IPS DF 6.9 (cell line): Measurements from ENCODE around the gene ZFAND4.
"Not testable (repeated sequence)": the region's sequence is repeated elsewhere in the genome, so short reads cannot be mapped to it uniquely, and the experiment has no call there.

Source experiments
- DNase-seq: peaks from one replicate; pipeline ENCODE4 v3.0.0-alpha.2; 2013; ENCODE audit warnings: low read depth, low spot score
- H3K27ac ChIP-seq: one replicate; pipeline ENCODE4 v1.5.1; 2013; ENCODE audit warnings: low read length, control low read depth
- H3K27me3 ChIP-seq: 2 replicates; pipeline ENCODE4 v1.6.1; 2013; ENCODE audit warnings: mild to moderate bottlenecking, low read length; ENCODE audit not compliant: control insufficient read depth, insufficient read depth
- H3K36me3 ChIP-seq: 2 replicates; pipeline ENCODE4 v1.6.1; 2013; ENCODE audit warnings: low read length; ENCODE audit not compliant: control insufficient read depth, insufficient read depth
- H3K4me1 ChIP-seq: 2 replicates; pipeline ENCODE4 v1.6.1; 2013; ENCODE audit warnings: low read length; ENCODE audit not compliant: control insufficient read depth, insufficient read depth
- H3K4me3 ChIP-seq: 2 replicates; pipeline ENCODE4 v1.5.1; 2013; ENCODE audit warnings: mild to moderate bottlenecking, low read length
- H3K9me3 ChIP-seq: 2 replicates; pipeline ENCODE4 v1.6.1; 2013; ENCODE audit warnings: low read length, inconsistent platforms; ENCODE audit not compliant: control insufficient read depth, insufficient read depth
- WGBS: extraction: QIAGEN DNeasy Blood & Tissue Kit; methylation state at CpG from one replicate; pipeline ENCODE4 v1.1.7; 2013; ENCODE audit warnings: mixed read lengths, missing lambda C conversion rate; ENCODE audit not compliant: insufficient read length, insufficient coverage; 5-methylcytosine and 5-hydroxymethylcytosine counted together

Gene ZFAND4

GRCh38 chr10:45602082-45602730 lies 70.4 kb downstream of the ZFAND4 start:
- no peak overlapping the region for H3K4me3 ChIP-seq
- H3K27me3 ChIP-seq, result no peaks in the 10 kb centered on the region
- H3K9me3 ChIP-seq, result no peaks in the 10 kb centered on the region
- no peaks in the 10 kb centered on the region for H3K4me1 ChIP-seq
- WGBS, result no CpG with 5 or more reads among the region's 3 CpGs
- no peaks in the 10 kb centered on the region for H3K36me3 ChIP-seq
- no peak for DNase-seq
- H3K27ac ChIP-seq, result no peak overlapping the region

DNA sequence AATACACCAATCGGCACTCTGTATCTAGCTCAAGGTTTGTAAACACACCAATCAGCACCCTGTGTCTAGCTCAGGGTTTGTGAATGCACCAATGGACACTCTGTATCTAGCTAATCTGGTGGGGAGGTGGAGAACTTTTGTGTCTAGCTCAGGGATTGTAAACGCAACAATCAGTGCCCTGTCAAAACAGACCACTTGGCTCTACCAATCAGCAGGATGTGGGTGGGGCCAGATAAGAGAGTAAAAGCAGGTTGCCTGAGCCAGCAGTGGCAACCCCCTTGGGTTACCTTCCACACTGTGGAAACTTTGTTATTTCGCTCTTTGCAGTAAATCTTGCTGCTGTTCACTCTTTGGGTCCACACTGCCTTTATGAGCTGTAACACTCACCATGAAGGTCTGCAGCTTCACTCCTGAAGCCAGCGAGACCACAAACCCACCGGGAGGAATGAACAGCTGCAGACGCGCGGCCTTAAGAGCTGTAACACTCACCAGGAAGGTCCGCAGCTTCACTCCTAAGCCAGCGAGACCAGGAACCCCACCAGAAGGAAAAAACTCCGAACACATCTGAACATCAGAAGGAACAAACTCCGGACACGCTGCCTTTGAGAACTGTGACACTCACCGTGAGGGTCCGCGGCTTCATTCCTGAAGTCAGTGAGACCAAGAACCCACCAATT lies 71.2 kb downstream of the ZFAND4 start:
- not testable (repeated sequence) for H3K4me3 ChIP-seq, DNase-seq, H3K9me3 ChIP-seq, H3K27me3 ChIP-seq, H3K36me3 ChIP-seq, H3K27ac ChIP-seq, H3K4me1 ChIP-seq
- WGBS, result no CpG with 5 or more reads among the region's 16 CpGs

DNA sequence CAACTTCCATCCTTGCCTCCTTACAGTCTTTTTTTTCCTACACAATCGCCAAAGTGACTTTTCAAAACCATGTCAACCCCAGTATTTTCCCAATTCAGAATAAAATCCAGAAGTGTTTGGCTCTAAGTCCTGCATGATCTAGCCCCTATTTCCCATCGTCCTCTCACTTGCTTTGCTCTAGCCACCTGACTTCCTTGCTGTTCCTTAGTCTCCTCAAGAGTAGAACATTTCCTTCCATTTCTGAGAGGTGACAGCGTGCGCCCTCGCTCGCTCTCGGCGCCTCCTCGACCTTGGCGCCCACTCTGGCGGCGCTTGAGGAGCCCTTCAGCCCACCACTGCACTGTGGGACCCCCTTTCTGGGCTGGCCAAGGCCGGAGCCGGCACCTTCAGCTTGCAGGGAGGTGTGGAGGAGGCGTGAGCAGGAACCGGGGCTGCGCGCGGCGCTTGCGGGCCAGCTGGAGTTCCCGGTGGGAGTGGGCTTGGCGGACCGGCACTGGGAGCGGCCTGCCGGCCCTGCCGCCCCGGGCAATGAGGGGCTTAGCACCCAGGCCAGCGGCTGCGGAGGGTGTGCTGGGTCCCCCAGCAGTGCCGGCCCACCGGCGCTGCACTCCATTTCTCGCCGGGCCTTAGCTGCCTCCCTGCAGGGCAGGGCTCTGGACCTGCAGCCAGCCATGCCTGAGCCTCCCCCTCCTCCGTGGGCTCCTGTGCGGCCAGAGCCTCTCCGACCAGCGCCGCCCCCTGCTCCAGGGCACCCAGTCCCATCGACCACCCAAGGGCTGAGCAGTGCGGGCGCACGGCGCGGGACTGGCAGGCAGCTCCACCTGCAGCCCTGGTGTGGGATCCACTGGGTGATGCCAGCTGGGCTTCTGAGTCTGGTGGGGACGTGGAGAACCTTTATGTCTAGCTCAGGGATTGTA lies 72.0 kb downstream of the ZFAND4 start:
- H3K27me3 ChIP-seq, DNase-seq, H3K27ac ChIP-seq, H3K4me3 ChIP-seq, H3K4me1 ChIP-seq, H3K36me3 ChIP-seq, H3K9me3 ChIP-seq: not testable (repeated sequence)
- no CpG with 5 or more reads among the region's 47 CpGs for WGBS

GRCh38 chr10:45599646-45600045 lies 72.9 kb downstream of the ZFAND4 start:
- no peak for DNase-seq
- no peak overlapping the region for H3K27ac ChIP-seq
- H3K27me3 ChIP-seq, result no peaks in the 10 kb centered on the region
- WGBS, result no CpG with 5 or more reads among the region's 6 CpGs
- H3K9me3 ChIP-seq, result no peaks in the 10 kb centered on the region
- no peak overlapping the region for H3K4me3 ChIP-seq
- H3K4me1 ChIP-seq, result no peaks in the 10 kb centered on the region
- no peaks in the 10 kb centered on the region for H3K36me3 ChIP-seq

DNA sequence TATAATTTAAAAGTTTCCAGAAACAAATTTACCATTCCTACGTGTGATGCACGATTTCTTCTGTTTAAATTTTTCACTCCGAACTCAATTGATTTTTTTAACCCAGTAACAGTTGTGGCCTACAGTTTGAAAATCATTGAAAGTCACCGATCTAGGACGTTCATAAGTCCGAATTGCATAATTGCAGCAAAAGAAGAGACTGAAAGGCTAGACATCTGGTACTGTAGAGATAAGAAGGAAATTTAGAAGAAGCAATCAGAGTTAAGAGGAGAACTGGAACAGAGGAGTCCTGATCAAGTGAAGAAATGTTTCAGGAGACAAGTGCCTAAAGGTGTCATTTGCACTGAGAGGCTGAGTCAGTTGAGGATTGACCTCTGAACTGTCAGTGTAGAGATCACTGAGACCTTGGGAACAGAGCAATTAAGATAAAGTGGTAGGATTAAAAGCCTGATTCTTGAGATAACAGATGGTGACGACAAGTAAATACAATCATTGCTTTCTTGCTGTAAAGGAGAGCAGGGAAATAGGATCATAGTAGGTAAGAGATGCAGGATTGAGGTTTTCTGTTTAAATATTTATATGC lies 73.5 kb downstream of the ZFAND4 start:
- Histone ChIP-seq H3K4me3 (no peak overlapping the region), H3K4me1 (no peaks in the 10 kb centered on the region), H3K9me3 (no peaks in the 10 kb centered on the region), H3K36me3 (no peaks in the 10 kb centered on the region), H3K27ac (no peak overlapping the region), H3K27me3 (no peaks in the 10 kb centered on the region)
- DNase-seq, result no peak
- WGBS, result 100% methylated on average over 1 of the region's 7 CpGs

- no peak for DNase-seq
- H3K27ac ChIP-seq, result no peak overlapping the region
- no peaks in the 10 kb centered on the region for H3K27me3 ChIP-seq
- H3K36me3 ChIP-seq, result no peaks in the 10 kb centered on the region
- H3K4me1 ChIP-seq, result no peaks in the 10 kb centered on the region
- no CpG with 5 or more reads among the region's 9 CpGs for WGBS
- no peak overlapping the region for H3K4me3 ChIP-seq
- no peaks in the 10 kb centered on the region for H3K9me3 ChIP-seq
These were observed 76.0 kb downstream of the ZFAND4 start for GRCh38 chr10:45596526-45596925.

DNA sequence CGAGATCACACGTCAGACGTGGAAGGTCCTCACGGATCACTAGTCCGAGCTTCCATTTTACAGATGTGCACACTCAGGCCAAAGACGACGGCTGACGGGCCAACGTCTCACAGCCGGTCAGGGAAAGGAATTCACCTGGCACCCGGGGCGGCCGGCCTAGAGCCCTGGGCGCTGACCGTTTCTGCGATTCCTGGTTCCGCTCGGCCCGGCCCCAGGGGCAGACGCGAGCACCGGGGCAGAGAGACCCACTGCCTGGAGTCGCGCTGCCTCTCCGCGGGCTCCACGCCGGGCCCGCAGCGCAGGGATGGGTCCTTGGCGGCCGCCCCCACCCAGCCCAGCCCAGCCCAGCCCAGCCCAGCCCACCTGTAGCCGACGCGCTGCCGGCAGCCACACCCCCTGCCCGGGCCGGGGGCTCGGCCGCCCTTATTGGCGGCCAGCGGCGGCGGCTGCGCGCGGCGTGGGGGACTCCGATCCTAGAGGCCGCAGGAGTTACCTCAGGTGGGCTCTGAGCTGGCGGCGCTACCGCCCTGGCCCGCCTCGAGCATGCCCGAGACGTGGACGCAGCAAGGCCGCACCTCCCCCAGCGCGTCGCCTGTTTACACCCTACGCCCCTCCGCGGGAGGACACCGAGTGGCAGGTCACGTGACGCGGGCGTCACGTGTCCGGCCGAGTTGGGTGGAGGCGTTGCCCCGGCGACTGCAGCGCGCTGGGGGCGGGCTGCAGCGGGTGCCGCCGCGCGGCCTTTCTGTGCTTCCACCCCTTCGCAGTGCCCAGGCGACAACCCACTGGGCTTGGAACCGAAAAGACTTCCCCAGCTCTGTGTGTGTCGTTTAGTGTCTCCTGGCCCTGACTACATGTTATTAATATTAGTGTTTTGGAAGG lies 78.1 kb downstream of the ZFAND4 start:
- no peaks in the 10 kb centered on the region for H3K36me3 ChIP-seq
- no peaks in the 10 kb centered on the region for H3K27me3 ChIP-seq
- no peaks in the 10 kb centered on the region for H3K4me1 ChIP-seq
- peak; percentile 74 for DNase-seq
- H3K4me3 ChIP-seq, result peak overlapping the region; percentile 65
- no peak overlapping the region for H3K27ac ChIP-seq
- H3K9me3 ChIP-seq, result no peaks in the 10 kb centered on the region
- WGBS, result no CpG with 5 or more reads among the region's 88 CpGs

GRCh38 chr10:45593938-45594275 lies 78.7 kb downstream of the ZFAND4 start:
- Histone ChIP-seq H3K9me3 (no peaks in the 10 kb centered on the region), H3K4me1 (no peaks in the 10 kb centered on the region), H3K4me3 (peak overlapping the region; percentile 65; the same call in 1 of the 2 replicates), H3K27me3 (no peaks in the 10 kb centered on the region), H3K36me3 (no peaks in the 10 kb centered on the region), H3K27ac (no peak overlapping the region)
- no CpG with 5 or more reads among the region's 6 CpGs for WGBS
- DNase-seq, result no peak

DNA sequence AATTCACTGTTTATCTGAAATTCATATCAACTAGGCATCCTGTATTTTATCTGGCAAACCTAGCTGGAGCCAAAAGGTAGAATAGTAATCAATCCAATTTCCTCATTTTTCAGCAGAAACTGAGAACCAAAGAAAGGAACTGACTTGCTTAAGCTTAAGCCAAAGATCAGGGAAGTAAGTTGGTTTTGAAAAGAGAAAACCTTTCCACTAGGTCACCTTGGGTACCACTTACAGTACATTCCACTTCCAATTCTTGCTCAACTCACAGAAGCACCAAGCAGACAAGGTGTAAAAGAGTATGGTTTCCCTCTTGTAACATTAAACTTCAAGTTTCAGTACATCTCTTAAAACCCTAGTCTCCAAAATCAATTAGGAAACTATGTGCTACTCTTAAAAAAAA lies 79.6 kb downstream of the ZFAND4 start:
- Histone ChIP-seq H3K4me3 (no peak overlapping the region), H3K27ac (no peak overlapping the region), H3K9me3 (no peaks in the 10 kb centered on the region), H3K27me3 (no peaks in the 10 kb centered on the region), H3K4me1 (no peaks in the 10 kb centered on the region), H3K36me3 (no peaks in the 10 kb centered on the region)
- DNase-seq, result no peak

GRCh38 chr10:45592432-45592831 lies 80.1 kb downstream of the ZFAND4 start:
- Histone ChIP-seq H3K4me3 (no peak overlapping the region), H3K36me3 (no peaks in the 10 kb centered on the region), H3K4me1 (no peaks in the 10 kb centered on the region), H3K27ac (no peak overlapping the region), H3K27me3 (no peaks in the 10 kb centered on the region), H3K9me3 (no peaks in the 10 kb centered on the region)
- WGBS, result no CpG with 5 or more reads among the region's 4 CpGs
- no peak for DNase-seq
